IMR-90 (cell line): ENCODE measurements around the gene PLEKHD1. TPM values are rescaled to one million over a fixed set of nuclear protein-coding genes. Genes with fewer than 3 reads are reported as not detected.

Experiments
- ATAC-seq: fragments of 200-7000 bp; cut with Tn5 transposase; 2 replicates; pipeline ENCODE4 v1.9.1; 2020; ENCODE audit warnings: low read depth, mild to moderate bottlenecking, moderate library complexity
- BruUV-seq: library from RNA; stranded (reverse); fragments of 400-500 nt; replicated peaks from 2 replicates; lab custom pipeline; 2021; lab: Mats Ljungman, UMichigan
- CTCF ChIA-PET: fragments of 300-600 bp; formaldehyde crosslinking; extraction: SDS; loops from one replicate; lab custom pipeline; 2021; ENCODE audit warnings: antibody characterized with exemption; lab: Yijun Ruan, JAX
- POLR2A ChIA-PET: fragments of 300-600 bp; sonication (Branson Sonifier 250); formaldehyde crosslinking; loops from one replicate; lab custom pipeline; 2022; ENCODE audit warnings: antibody characterized with exemption; ENCODE audit not compliant: unreplicated experiment; lab: Charles Lee
- DNase-seq: peaks from one replicate; pipeline ENCODE4 v3.0.0; 2013
- H2AFZ ChIP-seq: replicated peaks from 2 replicates; pipeline ENCODE3; 2013; ENCODE audit warnings: low read length, mild to moderate bottlenecking; ENCODE audit not compliant: poor library complexity
- H2AK5ac ChIP-seq: 2 replicates; pipeline ENCODE4 v1.6.1; 2013; ENCODE audit warnings: low read depth, low read length, inconsistent platforms
- H2AK9ac ChIP-seq: replicated peaks from 2 replicates; pipeline ENCODE3; 2013; ENCODE audit warnings: mild to moderate bottlenecking, low read depth, low read length, moderate library complexity; ENCODE audit not compliant: poor library complexity
- H2BK120ac ChIP-seq: 2 replicates; pipeline ENCODE4 v1.6.1; 2013; ENCODE audit warnings: low read depth, low read length, inconsistent platforms
- H2BK15ac ChIP-seq: 3 replicates; pipeline ENCODE4 v1.6.1; 2013; ENCODE audit warnings: low read depth, low read length, inconsistent platforms
- H2BK20ac ChIP-seq: 2 replicates; pipeline ENCODE4 v1.6.1; 2013; ENCODE audit warnings: low read depth, mild to moderate bottlenecking, inconsistent platforms, low read length, moderate library complexity
- H2BK5ac ChIP-seq: 2 replicates; pipeline ENCODE4 v1.6.1; 2013; ENCODE audit warnings: mild to moderate bottlenecking, low read depth, low read length, inconsistent platforms; ENCODE audit not compliant: poor library complexity, severe bottlenecking
- H3K14ac ChIP-seq: replicated peaks from 2 replicates; pipeline ENCODE4 v1.6.1; 2013; ENCODE audit warnings: low read depth, low read length, inconsistent platforms
- H3K18ac ChIP-seq: 2 replicates; pipeline ENCODE4 v1.6.1; 2013; ENCODE audit warnings: low read depth, low read length, control low read depth
- H3K23ac ChIP-seq: 2 replicates; pipeline ENCODE4 v1.6.1; 2013; ENCODE audit warnings: low read depth, low read length, inconsistent platforms
- H3K27ac ChIP-seq: 2 replicates; pipeline ENCODE4 v1.5.1; 2013; ENCODE audit warnings: mild to moderate bottlenecking, control low read depth, low read length; ENCODE audit not compliant: insufficient read depth
- H3K27me3 ChIP-seq: 2 replicates; pipeline ENCODE4 v1.6.1; 2013; ENCODE audit warnings: low read length; ENCODE audit not compliant: control insufficient read depth, insufficient read depth
- H3K36me3 ChIP-seq: 2 replicates; pipeline ENCODE4 v1.6.1; 2013; ENCODE audit warnings: low read length, mixed read lengths; ENCODE audit not compliant: control insufficient read depth, insufficient read depth
- H3K4ac ChIP-seq: 2 replicates; pipeline ENCODE4 v1.6.1; 2013; ENCODE audit warnings: low read depth, low read length, inconsistent platforms
- H3K4me1 ChIP-seq: 2 replicates; pipeline ENCODE4 v1.6.1; 2013; ENCODE audit warnings: low read length, mixed read lengths; ENCODE audit not compliant: control insufficient read depth, insufficient read depth
- H3K4me2 ChIP-seq: 2 replicates; pipeline ENCODE4 v1.6.1; 2013; ENCODE audit warnings: low read depth, mild to moderate bottlenecking, control low read depth, low read length, moderate library complexity
- H3K4me3 ChIP-seq: 2 replicates; pipeline ENCODE4 v1.5.1; 2013; ENCODE audit warnings: low read depth, mild to moderate bottlenecking, control low read depth, low read length, moderate library complexity; ENCODE audit not compliant: insufficient read depth
- H3K56ac ChIP-seq: 2 replicates; pipeline ENCODE4 v1.6.1; 2013; ENCODE audit warnings: low read length, inconsistent platforms; ENCODE audit not compliant: insufficient read depth; ENCODE audit errors: extremely low read depth
- H3K79me1 ChIP-seq, 2 experiments: 2 replicates each; pipeline ENCODE4 v1.6.1; 2013; ENCODE audit warnings: low read length in 2 of 2, inconsistent platforms in 1 of 2, low read depth in 1 of 2
- H3K9ac ChIP-seq: 2 replicates; pipeline ENCODE4 v1.6.1; 2013; ENCODE audit warnings: low read depth, low read length, control low read depth
- H3K9me1 ChIP-seq: 2 replicates; pipeline ENCODE4 v1.6.1; 2013; ENCODE audit warnings: low read length, inconsistent platforms; ENCODE audit not compliant: insufficient read depth
- H3K9me3 ChIP-seq: 2 replicates; pipeline ENCODE4 v1.6.1; 2013; ENCODE audit warnings: low read length; ENCODE audit not compliant: control insufficient read depth, insufficient read depth
- H4K20me1 ChIP-seq: 2 replicates; pipeline ENCODE4 v1.6.1; 2013; ENCODE audit warnings: low read length, inconsistent platforms; ENCODE audit not compliant: insufficient read depth
- H4K5ac ChIP-seq: 2 replicates; pipeline ENCODE4 v1.6.1; 2013; ENCODE audit warnings: mild to moderate bottlenecking, low read depth, low read length, control low read depth
- H4K8ac ChIP-seq, 2 experiments: 2 replicates each; pipeline ENCODE4 v1.6.1; 2013; ENCODE audit warnings: low read depth in 2 of 2, low read length in 2 of 2, control low read depth in 1 of 2, inconsistent platforms in 1 of 2
- H4K91ac ChIP-seq: 2 replicates; pipeline ENCODE4 v1.6.1; 2013; ENCODE audit warnings: low read depth, low read length, inconsistent platforms; ENCODE audit not compliant: insufficient read depth
- BHLHE40 ChIP-seq: fragments of 150-350 bp; IDR thresholded peaks from 2 replicates; pipeline ENCODE4 v1.6.1; 2016; ENCODE audit warnings: mild to moderate bottlenecking, low read depth, low read length
- CEBPB ChIP-seq: IDR thresholded peaks from 2 replicates; pipeline ENCODE4 v1.6.1; 2012; ENCODE audit warnings: low read depth, low read length, improper control_type of control experiment
- CHD1 ChIP-seq: IDR thresholded peaks from 2 replicates; pipeline ENCODE4 v1.6.1; 2012; ENCODE audit warnings: low read depth, low read length, improper control_type of control experiment
- CTCF ChIP-seq: conservative IDR thresholded peaks from 2 replicates; pipeline ENCODE4 v1.5.1; 2012; ENCODE audit warnings: mild to moderate bottlenecking, low read depth, low read length, improper control_type of control experiment
- FOS ChIP-seq: fragments of 150-350 bp; IDR thresholded peaks from 2 replicates; pipeline ENCODE4 v1.6.1; 2016; ENCODE audit warnings: low read depth, low read length
- MAFK ChIP-seq: IDR thresholded peaks from 2 replicates; pipeline ENCODE4 v1.6.1; 2012; ENCODE audit warnings: low read depth, low read length, improper control_type of control experiment
- MAZ ChIP-seq: IDR thresholded peaks from 2 replicates; pipeline ENCODE4 v1.6.1; 2012; ENCODE audit warnings: low read depth, mild to moderate bottlenecking, low read length, improper control_type of control experiment, moderate library complexity, borderline replicate concordance
- MXI1 ChIP-seq: IDR thresholded peaks from 2 replicates; pipeline ENCODE4 v1.6.1; 2012; ENCODE audit warnings: low read depth, mild to moderate bottlenecking, low read length, moderate library complexity, borderline replicate concordance
- NFE2L2 ChIP-seq: fragments of 150-350 bp; IDR thresholded peaks from 2 replicates; pipeline ENCODE4 v1.6.1; 2016; ENCODE audit warnings: low read depth, mild to moderate bottlenecking, low read length
- POLR2A ChIP-seq: IDR thresholded peaks from 2 replicates; pipeline ENCODE4 v1.6.1; 2012; ENCODE audit warnings: mild to moderate bottlenecking, low read depth, low read length
- RAD21 ChIP-seq: IDR thresholded peaks from 2 replicates; pipeline ENCODE4 v1.6.1; 2012; ENCODE audit warnings: low read length, improper control_type of control experiment
- RCOR1 ChIP-seq: IDR thresholded peaks from 2 replicates; pipeline ENCODE4 v1.6.1; 2012; ENCODE audit warnings: mild to moderate bottlenecking, low read length, improper control_type of control experiment; ENCODE audit not compliant: insufficient replicate concordance
- RFX5 ChIP-seq: IDR thresholded peaks from 2 replicates; pipeline ENCODE4 v1.8.0; 2012; ENCODE audit warnings: low read depth, mild to moderate bottlenecking, low read length, moderate library complexity
- SMC3 ChIP-seq: fragments of 150-350 bp; IDR thresholded peaks from 2 replicates; pipeline ENCODE4 v1.6.1; 2016; ENCODE audit warnings: low read depth, mild to moderate bottlenecking, antibody characterized with exemption, low read length, moderate library complexity
- WGBS, 2 experiments: methylation state at CpG; one replicate each; pipeline versions ENCODE4 v1.1.5 to v1.1.7; 2013; ENCODE audit warnings: missing lambda C conversion rate in 2 of 2; ENCODE audit not compliant: insufficient read length in 1 of 2; ENCODE audit errors: extremely low coverage in 2 of 2; 5-methylcytosine and 5-hydroxymethylcytosine counted together
- dilution Hi-C: fragments of 300-500 bp; cut with HindIII; formaldehyde crosslinking; loops from one replicate; pipeline ENCODE4 v1.14.3; 2018; ENCODE audit warnings: low sequenced_read_pairs; ENCODE audit not compliant: unreplicated experiment
- in situ Hi-C: fragments of 300-500 bp; cut with MboI; formaldehyde crosslinking; loops from 3 replicates; pipeline ENCODE4 v1.14.3; 2019; ENCODE audit warnings: low sequenced_read_pairs, inconsistent platforms, mixed read lengths
- intact Hi-C: fragments of 100-400 bp; cut with micrococcal nuclease; formaldehyde crosslinking; loops from 2 replicates; pipeline ENCODE4 v1.10.0; 2022
- polyA plus RNA-seq, 3 experiments: library from polyadenylated mRNA; depleted of rRNA; stranded (reverse); fragments of >200 nt; gene quantifications; 2 replicates each; pipeline ENCODE4 v1.2.3, GENCODE V29; 2012; ENCODE audit warnings: low replicate concordance in 1 of 3
- total RNA-seq: library from RNA; depleted of rRNA; stranded (reverse); fragments of >200 nt; gene quantifications from 2 replicates; pipeline ENCODE4 v1.2.3, GENCODE V29; 2012
- TF ChIP-seq, protein P1 (sequence below): fragments of 150-350 bp; IDR thresholded peaks from 2 replicates; pipeline ENCODE4 v1.6.1; 2016; ENCODE audit warnings: low read depth, mild to moderate bottlenecking, low read length, moderate library complexity, borderline replicate concordance
- TF ChIP-seq, protein P2 (sequence below): fragments of 150-350 bp; IDR thresholded peaks from 2 replicates; pipeline ENCODE4 v1.6.1; 2017; ENCODE audit warnings: mild to moderate bottlenecking, antibody characterized with exemption, low read length, low read depth

The PLEKHD1 gene
- total and polyA plus RNA-seq, 2 of the 4 experiments (the other 2 are of a cell fraction): under 0.01 TPM; not detected in 1

GRCh38 chr14:69528143-69528542, 43.6 kb downstream of the PLEKHD1 start:
- 0% methylated on average over 1 of the region's 9 CpGs; no CpG with 5 or more reads in 1 of the 2 experiments for WGBS, 2 experiments
- H3K4me3 ChIP-seq: no peak overlapping the region
- no peak overlapping the region for H2BK15ac ChIP-seq
- H3K14ac ChIP-seq: no peak overlapping the region
- no peak overlapping the region for H4K5ac ChIP-seq
- H3K56ac ChIP-seq: no peak overlapping the region
- no peaks in the 10 kb centered on the region for H3K36me3 ChIP-seq
- H3K9ac ChIP-seq: no peak overlapping the region
- H4K8ac ChIP-seq: no peak overlapping the region
- no peak overlapping the region for H2AFZ ChIP-seq
- H3K4me2 ChIP-seq: no peak overlapping the region
- H2BK20ac ChIP-seq: no peak overlapping the region
- no peak overlapping the region for H3K27ac ChIP-seq
- no peak overlapping the region for H2BK5ac ChIP-seq
- H4K20me1 ChIP-seq: no peaks in the 10 kb centered on the region; the same call in none of the 2 replicates
- no peaks in the 10 kb centered on the region for H3K4me1 ChIP-seq
- no peak overlapping the region for H4K91ac ChIP-seq
- no peak overlapping the region for H2AK5ac ChIP-seq
- BruUV-seq: no TSS peak
- ATAC-seq (no peak), DNase-seq (no peak)
- H2AK9ac ChIP-seq: no peak overlapping the region
- H3K9me3 ChIP-seq: no peaks in the 10 kb centered on the region
- no peaks in the 10 kb centered on the region for H3K79me1 ChIP-seq
- H3K18ac ChIP-seq: no peak overlapping the region
- no peak overlapping the region for H3K23ac ChIP-seq
- no peaks in the 10 kb centered on the region for H3K9me1 ChIP-seq
- peaks cover 79% of the 10 kb centered on the region for H3K27me3 ChIP-seq
- TF ChIP-seq, protein P1, sequence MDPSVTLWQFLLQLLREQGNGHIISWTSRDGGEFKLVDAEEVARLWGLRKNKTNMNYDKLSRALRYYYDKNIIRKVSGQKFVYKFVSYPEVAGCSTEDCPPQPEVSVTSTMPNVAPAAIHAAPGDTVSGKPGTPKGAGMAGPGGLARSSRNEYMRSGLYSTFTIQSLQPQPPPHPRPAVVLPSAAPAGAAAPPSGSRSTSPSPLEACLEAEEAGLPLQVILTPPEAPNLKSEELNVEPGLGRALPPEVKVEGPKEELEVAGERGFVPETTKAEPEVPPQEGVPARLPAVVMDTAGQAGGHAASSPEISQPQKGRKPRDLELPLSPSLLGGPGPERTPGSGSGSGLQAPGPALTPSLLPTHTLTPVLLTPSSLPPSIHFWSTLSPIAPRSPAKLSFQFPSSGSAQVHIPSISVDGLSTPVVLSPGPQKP: no peak
- no peak for TF ChIP-seq NFE2L2
- no peak for TF ChIP-seq SMC3
- no peak for TF ChIP-seq RFX5
- no peak for TF ChIP-seq RCOR1
- no peak for TF ChIP-seq MAZ
- TF ChIP-seq FOS: no peak
- no peak for TF ChIP-seq MXI1
- TF ChIP-seq MAFK: no peak
- TF ChIP-seq RAD21: no peak
- TF ChIP-seq, protein P2, sequence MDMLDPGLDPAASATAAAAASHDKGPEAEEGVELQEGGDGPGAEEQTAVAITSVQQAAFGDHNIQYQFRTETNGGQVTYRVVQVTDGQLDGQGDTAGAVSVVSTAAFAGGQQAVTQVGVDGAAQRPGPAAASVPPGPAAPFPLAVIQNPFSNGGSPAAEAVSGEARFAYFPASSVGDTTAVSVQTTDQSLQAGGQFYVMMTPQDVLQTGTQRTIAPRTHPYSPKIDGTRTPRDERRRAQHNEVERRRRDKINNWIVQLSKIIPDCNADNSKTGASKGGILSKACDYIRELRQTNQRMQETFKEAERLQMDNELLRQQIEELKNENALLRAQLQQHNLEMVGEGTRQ: no peak
- no peak for TF ChIP-seq CEBPB
- no peak for TF ChIP-seq BHLHE40
- no peak for TF ChIP-seq CHD1
- TF ChIP-seq POLR2A: no peak
- no peak for TF ChIP-seq CTCF
- dilution Hi-C loops: no loop called here
- in situ Hi-C loops: no loop called here
- CTCF ChIA-PET: no interaction called here
- H2BK120ac ChIP-seq: no peak overlapping the region
- no peak overlapping the region for H3K4ac ChIP-seq
- POLR2A ChIA-PET: no interaction called here
- intact Hi-C loops: no loop called here
